ENCODE results near the gene UNC13B. TPM values are rescaled to one million over a fixed set of nuclear protein-coding genes. Genes with fewer than 3 reads are reported as not detected.
"Not testable (repeated sequence)": the region's sequence is repeated elsewhere in the genome, so short reads cannot be mapped to it uniquely, and the experiment has no call there.

Gene UNC13B
- polyA plus RNA-seq, 3 donors, result 9.9 to 21.9 (median 14.3) TPM

GRCh38 chr9:35198191-35198590, 36.4 kb downstream of the UNC13B start:
- WGBS, 3 donors, result 72 to 81% (median 80%) methylated on average over 4 of the region's 4 CpGs
- H3K27ac ChIP-seq (ENCODE audit: low read depth, low read length), result no peak overlapping the region

DNA sequence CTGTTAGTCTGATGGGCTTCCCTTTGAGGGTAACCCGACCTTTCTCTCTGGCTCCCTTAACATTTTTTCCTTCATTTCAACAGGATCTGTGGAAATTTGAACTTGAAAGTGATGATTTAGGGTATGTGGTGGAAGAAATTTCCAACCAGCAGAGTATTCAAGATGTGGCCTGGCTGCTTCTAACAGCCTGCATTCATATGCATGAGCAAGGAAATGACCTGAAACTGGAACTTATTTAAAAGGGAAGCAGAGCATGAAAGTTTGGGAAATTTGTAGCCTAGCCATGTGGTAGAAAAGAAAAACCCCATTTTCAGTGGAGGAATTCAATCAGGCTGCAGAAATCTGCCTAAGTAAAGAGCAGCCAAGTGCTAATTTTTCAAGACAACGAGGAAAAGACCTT, 41.7 kb downstream of the UNC13B start:
- 80 to 93% (median 81%) methylated on average over 2 of the region's 2 CpGs for WGBS, 3 donors
- no peak overlapping the region for H3K27ac ChIP-seq (ENCODE audit: low read depth, low read length)

DNA sequence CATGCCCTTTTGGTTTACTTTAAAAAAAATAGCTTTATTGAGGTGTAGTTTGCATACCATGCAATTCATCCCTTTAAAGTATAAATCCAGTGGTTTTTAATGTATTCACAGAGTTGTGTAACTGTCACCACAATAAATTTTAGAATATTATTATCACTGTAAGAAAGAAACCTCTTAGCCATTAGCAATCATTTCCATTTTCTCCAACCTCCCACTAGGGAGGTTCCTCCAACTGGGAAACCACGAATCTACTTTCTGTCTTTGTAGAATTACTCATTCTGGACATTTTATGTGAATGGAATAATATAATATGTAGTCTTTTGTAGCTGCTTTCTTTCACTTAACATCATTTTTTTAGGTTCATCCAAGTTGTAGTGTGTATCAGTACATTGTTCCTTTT, 43.5 kb downstream of the UNC13B start:
- WGBS, 3 donors, result 73 to 94% (median 85%) methylated on average over 1 of the region's 1 CpG
- no peak overlapping the region for H3K27ac ChIP-seq (ENCODE audit: low read depth, low read length)

GRCh38 chr9:35211854-35212253, 50.0 kb downstream of the UNC13B start:
- no peak overlapping the region for H3K27ac ChIP-seq (ENCODE audit: low read depth, low read length)
- WGBS, 3 donors, result 87 to 95% (median 92%) methylated on average over 4 of the region's 4 CpGs

- WGBS, 3 donors, result 90 to 95% (median 92%) methylated on average over 6 of the region's 6 CpGs
- no peak overlapping the region for H3K27ac ChIP-seq (ENCODE audit: low read depth, low read length)
These were observed 59.0 kb downstream of the UNC13B start for GRCh38 chr9:35220659-35221338.

- WGBS, 3 donors, result 94 to 99% (median 94%) methylated on average over 5 of the region's 5 CpGs
- no peak overlapping the region for H3K27ac ChIP-seq (ENCODE audit: low read depth, low read length)
These were observed 63.9 kb downstream of the UNC13B start for GRCh38 chr9:35225677-35226076.

DNA sequence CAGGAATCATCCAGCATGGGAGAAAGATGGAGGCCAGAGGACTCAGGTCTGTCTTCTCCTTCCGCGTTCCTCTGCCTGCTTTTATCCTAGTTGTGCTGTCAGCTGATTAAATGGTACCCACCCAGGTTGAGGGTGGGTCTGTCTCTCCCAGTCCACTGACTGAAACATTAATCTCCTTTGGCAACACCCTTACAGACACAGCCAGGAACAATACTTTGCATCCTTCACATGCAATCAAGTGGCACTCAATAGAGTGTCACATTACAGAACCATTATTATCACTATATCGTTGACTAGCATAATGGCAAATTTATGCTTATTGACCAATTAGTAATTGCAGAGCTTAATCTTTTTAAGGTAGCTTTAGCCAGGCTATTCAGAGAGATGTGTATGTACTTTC, 64.8 kb downstream of the UNC13B start:
- no peak overlapping the region for H3K27ac ChIP-seq (ENCODE audit: low read depth, low read length)
- WGBS, 3 donors, result 87 to 94% (median 87%) methylated on average over 3 of the region's 3 CpGs

- H3K27ac ChIP-seq (ENCODE audit: low read depth, low read length), result no peak overlapping the region
- 47 to 65% (median 53%) methylated on average over 3 of the region's 3 CpGs for WGBS, 3 donors
These were observed 65.5 kb downstream of the UNC13B start for GRCh38 chr9:35227284-35227683.

- 64 to 73% (median 67%) methylated on average over 1 of the region's 1 CpG for WGBS, 3 donors
- H3K27ac ChIP-seq (ENCODE audit: low read depth, low read length), result no peak overlapping the region
These were observed 67.4 kb downstream of the UNC13B start for GRCh38 chr9:35229066-35229778.

- 65 to 88% (median 70%) methylated on average over 1 of the region's 1 CpG for WGBS, 3 donors
- no peak overlapping the region for H3K27ac ChIP-seq (ENCODE audit: low read depth, low read length)
These were observed 68.0 kb downstream of the UNC13B start for GRCh38 chr9:35229779-35230143.

GRCh38 chr9:35232867-35233544, 71.2 kb downstream of the UNC13B start:
- H3K27ac ChIP-seq (ENCODE audit: low read depth, low read length), result no peak overlapping the region
- WGBS, 3 donors, result 24 to 39% (median 34%) methylated on average over 3 of the region's 3 CpGs

- 31 to 46% (median 45%) methylated on average over 1 of the region's 1 CpG for WGBS, 3 donors
- no peak overlapping the region for H3K27ac ChIP-seq (ENCODE audit: low read depth, low read length)
These were observed 74.9 kb downstream of the UNC13B start for GRCh38 chr9:35236692-35237091.

DNA sequence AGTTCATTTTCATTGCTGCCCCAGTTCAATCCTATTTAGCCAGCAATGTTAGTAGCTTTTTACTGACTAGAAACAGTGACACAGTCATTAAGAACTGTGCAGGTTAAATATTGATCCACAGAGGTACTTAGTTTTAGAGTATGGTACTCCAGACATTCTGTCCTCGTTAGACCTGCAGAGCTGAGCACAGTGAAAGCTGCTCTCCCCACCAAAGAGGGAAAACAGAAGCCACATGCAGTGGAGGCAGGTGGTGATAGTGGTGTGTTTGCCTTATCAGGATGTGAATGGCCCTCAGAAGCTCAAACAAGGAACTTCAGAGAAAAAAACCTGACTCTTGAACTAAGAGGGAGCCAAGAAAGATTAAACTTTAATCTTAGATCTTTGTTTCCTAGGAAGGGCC, 75.5 kb downstream of the UNC13B start:
- no peak overlapping the region for H3K27ac ChIP-seq (ENCODE audit: low read depth, low read length)
- WGBS, 3 donors, result 12 to 72% (median 69%) methylated on average over 1 of the region's 1 CpG

GRCh38 chr9:35245945-35246344, 84.1 kb downstream of the UNC13B start:
- not testable (repeated sequence) for H3K27ac ChIP-seq (ENCODE audit: low read depth, low read length)
- no CpG with 5 or more reads among the region's 1 CpG for WGBS, 3 donors

- 93 to 97% (median 96%) methylated on average over 1 of the region's 1 CpG for WGBS, 3 donors
These were observed 91.3 kb downstream of the UNC13B start for GRCh38 chr9:35253075-35253474.

DNA sequence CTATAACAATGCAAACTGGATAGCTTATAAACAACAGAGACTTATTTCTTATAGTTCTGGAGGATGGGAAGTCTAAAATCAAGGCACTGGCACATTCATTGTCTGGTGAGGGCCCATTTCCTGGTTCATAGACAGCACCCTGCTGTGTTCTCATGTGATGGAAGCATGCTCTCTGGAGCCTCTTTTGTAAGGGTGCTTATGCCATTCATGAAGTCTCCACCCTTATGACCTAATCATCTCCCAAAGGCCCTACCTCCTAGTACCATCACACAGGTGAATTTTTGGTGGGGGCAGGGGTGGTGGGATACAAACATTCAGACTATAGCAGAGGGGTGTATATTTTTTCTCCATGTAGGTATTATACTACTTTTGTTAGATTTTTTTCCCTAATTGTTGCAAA, 92.4 kb downstream of the UNC13B start:
- H3K27ac ChIP-seq (ENCODE audit: low read depth, low read length), result no peak overlapping the region

More at GRCh38 chr9:35253075-35253474, 91.3 kb downstream of the UNC13B start:
- H3K27ac ChIP-seq (ENCODE audit: low read depth, low read length), result no peak overlapping the region

GRCh38 chr9:35254984-35255857, 93.4 kb downstream of the UNC13B start:
- 60 to 78% (median 76%) methylated on average over 8 of the region's 8 CpGs for WGBS, 3 donors
- H3K27ac ChIP-seq (ENCODE audit: low read depth, low read length), result no peak overlapping the region

DNA sequence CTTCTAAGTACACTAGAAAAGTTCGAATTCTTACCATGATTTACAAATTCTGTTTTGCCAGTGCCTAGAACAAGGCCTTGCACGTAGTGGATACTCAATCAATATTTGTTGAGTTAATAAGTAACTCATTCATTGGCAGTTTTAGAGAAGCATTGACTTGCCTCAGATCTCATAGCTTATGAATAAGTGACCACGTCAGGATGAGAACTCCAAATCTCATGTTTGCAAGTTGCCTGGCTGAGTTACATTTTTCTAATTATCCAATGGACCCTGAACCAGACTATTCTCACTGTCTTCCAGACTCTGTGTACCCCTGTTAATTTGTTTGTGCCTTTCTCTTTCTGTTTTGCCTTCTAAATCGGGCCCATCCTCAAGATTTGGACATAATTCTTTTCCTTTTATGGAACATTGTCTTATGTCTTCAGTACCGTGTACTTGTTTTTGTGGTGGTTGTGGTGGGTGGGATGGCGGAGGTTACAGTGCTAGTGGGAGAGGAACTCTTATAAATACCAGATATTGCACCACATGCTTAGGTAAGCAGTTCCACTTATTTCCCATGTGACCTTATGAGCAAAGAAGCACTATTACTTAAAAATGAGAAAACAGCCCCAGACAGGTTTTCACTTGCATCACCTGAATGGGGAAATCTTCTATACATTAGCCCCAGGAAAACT, 96.3 kb downstream of the UNC13B start:
- H3K27ac ChIP-seq (ENCODE audit: low read depth, low read length), result no peak overlapping the region
- 36 to 73% (median 67%) methylated on average over 6 of the region's 6 CpGs for WGBS, 3 donors
